Measurements from ENCODE around the gene VPS35L. TPM values are rescaled to one million over a fixed set of nuclear protein-coding genes. Genes with fewer than 3 reads are reported as not detected.

The VPS35L gene
- total RNA-seq, 1 experiment from 2014 or later = 5.4 TPM

- H3K27me3 ChIP-seq (replicated peaks; ENCODE audit: control insufficient read depth, insufficient read depth, low read length) = no peaks in the 10 kb centered on the region
- H3K9me3 Mint-ChIP-seq (ENCODE audit: unreplicated experiment) = no peaks in the 10 kb centered on the region
- no peaks in the 10 kb centered on the region for H3K36me3 Mint-ChIP-seq (ENCODE audit: insufficient read depth, unreplicated experiment)
- intact Hi-C loops (cut with micrococcal nuclease; ENCODE audit: unreplicated experiment) = no loop called here
- H3K4me3 ChIP-seq (ENCODE audit: low read depth, low read length) = no peak overlapping the region
- BruUV-seq (replicated peaks) = no TSS peak
- DNase-seq = no peak
- no peak for TF ChIP-seq CTCF (IDR thresholded peaks at IDR 0.05; ENCODE audit: insufficient read depth in 1 of 2, low read depth in 1 of 2, low read length in 1 of 2, severe bottlenecking in 1 of 2, unreplicated experiment in 1 of 2)
- no peak overlapping the region for H3K4me3 Mint-ChIP-seq (ENCODE audit: unreplicated experiment)
- no peaks in the 10 kb centered on the region for H3K9me3 ChIP-seq
- CTCF ChIA-PET = no interaction called here
- H3K27me3 Mint-ChIP-seq (ENCODE audit: insufficient read depth, unreplicated experiment) = no peaks in the 10 kb centered on the region
- POLR2A ChIA-PET = interaction anchor here (1.0 kb wide), 1 partner anchor 107 kb away, joined by 3 read pairs; no protein-coding TSS in a partner anchor
- H3K36me3 ChIP-seq (ENCODE audit: control insufficient read depth, insufficient read depth, low read length) = no peaks in the 10 kb centered on the region
- no peaks in the 10 kb centered on the region for H3K4me1 ChIP-seq
- H3K27ac Mint-ChIP-seq (ENCODE audit: unreplicated experiment) = no peak overlapping the region
- no peaks in the 10 kb centered on the region for H3K4me1 Mint-ChIP-seq (ENCODE audit: low read depth, unreplicated experiment)
Observed at GRCh38 chr16:19691161-19691711, 135.7 kb downstream of the VPS35L start.

- POLR2A ChIA-PET = no interaction called here
- Mint-ChIP-seq H3K4me3 (ENCODE audit: unreplicated experiment) (no peak overlapping the region), H3K27ac (ENCODE audit: unreplicated experiment) (no peak overlapping the region), H3K4me1 (ENCODE audit: low read depth, unreplicated experiment) (peaks cover 7% of the 10 kb centered on the region), H3K36me3 (ENCODE audit: insufficient read depth, unreplicated experiment) (peaks cover 1% of the 10 kb centered on the region), H3K27me3 (ENCODE audit: insufficient read depth, unreplicated experiment) (no peaks in the 10 kb centered on the region), H3K9me3 (ENCODE audit: unreplicated experiment) (no peaks in the 10 kb centered on the region)
- DNase-seq = no peak
- Histone ChIP-seq H3K36me3 (ENCODE audit: control insufficient read depth, insufficient read depth, low read length) (no peaks in the 10 kb centered on the region), H3K9me3 (no peaks in the 10 kb centered on the region), H3K4me1 (no peaks in the 10 kb centered on the region; the same call in 1 of the 2 replicates), H3K4me3 (ENCODE audit: low read depth, low read length) (no peak overlapping the region), H3K27me3 (replicated peaks; ENCODE audit: control insufficient read depth, insufficient read depth, low read length) (no peaks in the 10 kb centered on the region)
- TF ChIP-seq CTCF (IDR thresholded peaks at IDR 0.05; ENCODE audit: insufficient read depth in 1 of 2, low read depth in 1 of 2, low read length in 1 of 2, severe bottlenecking in 1 of 2, unreplicated experiment in 1 of 2) = no peak
- no TSS peak for BruUV-seq (replicated peaks)
- intact Hi-C loops (cut with micrococcal nuclease; ENCODE audit: unreplicated experiment) = no loop called here
- CTCF ChIA-PET = interaction anchor here (0.6 kb wide), 1 partner anchor 107 kb away, joined by 5 read pairs; no protein-coding TSS in a partner anchor
Observed at GRCh38 chr16:19694989-19695388, 139.5 kb downstream of the VPS35L start.

GRCh38 chr16:19696328-19696727 is 140.8 kb downstream of the VPS35L start:
- Mint-ChIP-seq H3K27me3 (ENCODE audit: insufficient read depth, unreplicated experiment) (no peaks in the 10 kb centered on the region), H3K4me3 (ENCODE audit: unreplicated experiment) (no peak overlapping the region), H3K36me3 (ENCODE audit: insufficient read depth, unreplicated experiment) (peaks cover 7% of the 10 kb centered on the region), H3K4me1 (ENCODE audit: low read depth, unreplicated experiment) (peaks cover 15% of the 10 kb centered on the region), H3K9me3 (ENCODE audit: unreplicated experiment) (no peaks in the 10 kb centered on the region), H3K27ac (ENCODE audit: unreplicated experiment) (no peak overlapping the region)
- Histone ChIP-seq H3K4me1 (peaks cover 10% of the 10 kb centered on the region), H3K36me3 (ENCODE audit: control insufficient read depth, insufficient read depth, low read length) (no peaks in the 10 kb centered on the region), H3K4me3 (ENCODE audit: low read depth, low read length) (no peak overlapping the region), H3K9me3 (no peaks in the 10 kb centered on the region), H3K27me3 (replicated peaks; ENCODE audit: control insufficient read depth, insufficient read depth, low read length) (no peaks in the 10 kb centered on the region)
- no TSS peak for BruUV-seq (replicated peaks)
- intact Hi-C loops (cut with micrococcal nuclease; ENCODE audit: unreplicated experiment) = no loop called here
- no peak for DNase-seq
- no peak for TF ChIP-seq CTCF (IDR thresholded peaks at IDR 0.05; ENCODE audit: insufficient read depth in 1 of 2, low read depth in 1 of 2, low read length in 1 of 2, severe bottlenecking in 1 of 2, unreplicated experiment in 1 of 2)
- CTCF ChIA-PET = interaction anchor here (0.6 kb wide), 1 partner anchor 33 kb away, joined by 4 read pairs; no protein-coding TSS in a partner anchor
- POLR2A ChIA-PET = no interaction called here

All from Caco-2 (cell line).